ENCODE measurements around the gene SYCE3. TPM values are rescaled to one million over a fixed set of nuclear protein-coding genes. Genes with fewer than 3 reads are reported as not detected.

The SYCE3 gene
- total RNA-seq, 1 donor from 2014 or later = not detected

- no peak for ATAC-seq
- peak overlapping the region; percentile 93 for H3K27ac ChIP-seq
- intact Hi-C loops (cut with DNase I) = no loop called here
- H3K4me1 ChIP-seq = peaks cover 34% of the 10 kb centered on the region
- peaks cover 20% of the 10 kb centered on the region for H3K36me3 ChIP-seq
- peak overlapping the region; percentile 90 for H3K4me3 ChIP-seq
- no peaks in the 10 kb centered on the region for H3K9me3 ChIP-seq
- no peak for TF ChIP-seq CTCF (IDR thresholded peaks at IDR 0.05)
- DNase-seq = no peak
- H3K27me3 ChIP-seq = no peaks in the 10 kb centered on the region
Measured at GRCh38 chr22:50525858-50526107, 36.9 kb downstream of the SYCE3 start.

- intact Hi-C loops (cut with DNase I) = no loop called here
- DNase-seq (peak; percentile 99), ATAC-seq (peak; percentile 62)
- H3K36me3 ChIP-seq = peaks cover 20% of the 10 kb centered on the region
- no peaks in the 10 kb centered on the region for H3K9me3 ChIP-seq
- H3K4me1 ChIP-seq = peaks cover 34% of the 10 kb centered on the region
- no peaks in the 10 kb centered on the region for H3K27me3 ChIP-seq
- peak; percentile 41 for TF ChIP-seq CTCF (IDR thresholded peaks at IDR 0.05)
- H3K27ac ChIP-seq = peak within 1 kb of the TSS; percentile 93
- H3K4me3 ChIP-seq = peak within 1 kb of the TSS; percentile 90
Measured at GRCh38 chr22:50525104-50525857, 37.4 kb downstream of the SYCE3 start, which contains the start of gene SCO2. Gene SCO2, minus strand, starts transcription at chr22:50525598. Its CDS starts 1,187 bp downstream, at chr22:50524411.

- no peaks in the 10 kb centered on the region for H3K9me3 ChIP-seq
- no peak for DNase-seq
- H3K4me1 ChIP-seq = peaks cover 34% of the 10 kb centered on the region
- H3K4me3 ChIP-seq = peak overlapping the region; percentile 90
- H3K27ac ChIP-seq = peak overlapping the region; percentile 93
- peaks cover 21% of the 10 kb centered on the region for H3K36me3 ChIP-seq
- intact Hi-C loops (cut with DNase I) = no loop called here
- H3K27me3 ChIP-seq = no peaks in the 10 kb centered on the region
- TF ChIP-seq CTCF (IDR thresholded peaks at IDR 0.05) = no peak
- ATAC-seq = no peak
Measured at GRCh38 chr22:50524676-50525103, 38.0 kb downstream of the SYCE3 start.

- peak overlapping the region; percentile 90 for H3K4me3 ChIP-seq
- no peak for DNase-seq
- no peak overlapping the region for H3K27ac ChIP-seq
Measured at GRCh38 chr22:50523806-50524675, 38.7 kb downstream of the SYCE3 start.

GRCh38 chr22:50523458-50523805 lies 39.3 kb downstream of the SYCE3 start:
- H3K36me3 ChIP-seq = peaks cover 33% of the 10 kb centered on the region
- H3K27ac ChIP-seq = no peak overlapping the region
- intact Hi-C loops (cut with DNase I) = no loop called here
- no peak overlapping the region for H3K4me3 ChIP-seq
- DNase-seq (no peak), ATAC-seq (no peak)
- H3K4me1 ChIP-seq = peaks cover 24% of the 10 kb centered on the region
- no peaks in the 10 kb centered on the region for H3K27me3 ChIP-seq
- H3K9me3 ChIP-seq = no peaks in the 10 kb centered on the region
- no peak for TF ChIP-seq CTCF (IDR thresholded peaks at IDR 0.05)

More at GRCh38 chr22:50523806-50524675, 38.7 kb downstream of the SYCE3 start:
- Histone ChIP-seq H3K36me3 (peaks cover 27% of the 10 kb centered on the region), H3K9me3 (no peaks in the 10 kb centered on the region), H3K27me3 (no peaks in the 10 kb centered on the region), H3K4me1 (peaks cover 30% of the 10 kb centered on the region)
- intact Hi-C loops (cut with DNase I) = no loop called here
- TF ChIP-seq CTCF (IDR thresholded peaks at IDR 0.05) = no peak
- no peak for ATAC-seq

All from upper lobe of right lung (tissue), 1 donor.